Stomach (tissue), 9 donors: Measurements from ENCODE around the gene SPRR1A. TPM values are rescaled to one million over a fixed set of nuclear protein-coding genes. Genes with fewer than 3 reads are reported as not detected.

ENCODE experiments used
- DNase-seq, 2 donors: peaks; one replicate each; pipeline versions ENCODE4 v3.0.0 to v3.0.0-alpha.2; 2013 to 2019
- H3K27ac ChIP-seq, 5 donors: fragments of 200-600 bp in 4 of 5; sonication (generic) in 4 of 5; one replicate each; pipeline ENCODE4 v1.5.1; 2013 to 2019; ENCODE audit warnings: mild to moderate bottlenecking in 1 of 5, moderate library complexity in 1 of 5
- H3K27me3 ChIP-seq, 3 donors: fragments of 200-600 bp; sonication (generic); one replicate each; pipeline ENCODE4 v1.5.1; 2017 to 2019; ENCODE audit warnings: mixed run types in 1 of 3
- H3K36me3 ChIP-seq, 4 donors: fragments of 200-600 bp; sonication (generic); 1 replicate in 3 of 4; 2 replicates in 1 of 4; pipeline ENCODE4 v1.5.1; 2016 to 2019
- H3K4me1 ChIP-seq, 4 donors: fragments of 200-600 bp; sonication (generic); one replicate each; pipeline ENCODE4 v1.5.1; 2016 to 2019
- H3K4me3 ChIP-seq, 4 donors: fragments of 200-600 bp; sonication (generic) in 3 of 4; one replicate each; pipeline ENCODE4 v1.5.1; 2016 to 2019; ENCODE audit warnings: mild to moderate bottlenecking in 1 of 4
- H3K9me3 ChIP-seq, 4 donors: fragments of 200-600 bp; sonication (generic); one replicate each; pipeline ENCODE4 v1.5.1; 2016 to 2019
- CTCF ChIP-seq, 7 experiments: fragments of 450-650 bp in 4 of 7; fragments of 200-600 bp in 3 of 7; sonication (generic) in 3 of 7; IDR thresholded peaks; one replicate each; pipeline ENCODE4 v1.5.1; 2016 to 2019; ENCODE audit warnings: antibody characterized with exemption in 7 of 7, control low read depth in 2 of 7, mild to moderate bottlenecking in 1 of 7
- EP300 ChIP-seq: sonication (generic); formaldehyde crosslinking; IDR thresholded peaks from one replicate; pipeline ENCODE4 v1.6.1; 2017; ENCODE audit warnings: antibody characterized with exemption
- POLR2A ChIP-seq, 4 donors: fragments of 450-650 bp; IDR thresholded peaks; one replicate each; pipeline ENCODE4 v1.6.1; 2016; ENCODE audit warnings: antibody characterized with exemption in 4 of 4, control low read depth in 2 of 4, mild to moderate bottlenecking in 1 of 4, moderate library complexity in 1 of 4
- POLR2AphosphoS5 ChIP-seq, 3 donors: sonication (generic); formaldehyde crosslinking; IDR thresholded peaks; one replicate each; pipeline ENCODE4 v1.6.1; 2016; ENCODE audit warnings: antibody characterized with exemption in 3 of 3
- WGBS, 5 donors: extraction: QIAGEN DNeasy Blood & Tissue Kit in 3 of 5; methylation state at CpG; one replicate each; pipeline versions ENCODE4 v1.1.5 to v1.1.7; 2013 to 2018; 5-methylcytosine and 5-hydroxymethylcytosine counted together
- intact Hi-C: fragments of 100-400 bp; cut with DNase I; formaldehyde crosslinking; loops from one replicate; pipeline ENCODE4 v1.15.1; 2023; ENCODE audit warnings: low total_unique reads
- polyA plus RNA-seq, 3 donors: library from polyadenylated mRNA; stranded (reverse); fragments of 200-250 nt; gene quantifications; one replicate each; pipeline ENCODE4 v1.2.3, GENCODE V29; 2013
- small RNA-seq, 4 donors: library from RNA; depleted of rRNA; stranded (forward); fragments of <200 nt; gene quantifications; one replicate each; pipeline ENCODE3, GENCODE V24; 2016
- total RNA-seq, 5 donors: library from RNA; depleted of rRNA; stranded (reverse); fragments of >200 nt; gene quantifications; one replicate each; pipeline versions ENCODE4 v1.1.0 to v1.2.3, GENCODE V29; 2014 to 2016
- donor health status: healthy with polysubstance abuse.
- donor health status: Bipolar disorder and iron deficiency.
- donor health status: healthy.

SPRR1A gene
- total and polyA plus RNA-seq, 8 donors, result 123 TPM; not detected in 7

- no peak overlapping the region for H3K4me3 ChIP-seq
- TF ChIP-seq POLR2AphosphoS5 (IDR thresholded peaks at IDR 0.05) (no peak), EP300 (no peak), POLR2A (IDR thresholded peaks at IDR 0.05) (no peak), CTCF (IDR thresholded peaks at IDR 0.05) (no peak)
- intact Hi-C loops, result no loop called here
- H3K9me3 ChIP-seq, result no peaks in the 10 kb centered on the region
- no peak overlapping the region for H3K27ac ChIP-seq
- H3K27me3 ChIP-seq, result no peaks in the 10 kb centered on the region
- 28 to 61% (median 48%) methylated on average over 3 of the region's 3 CpGs for WGBS, 5 donors
- no peaks in the 10 kb centered on the region for H3K4me1 ChIP-seq
- DNase-seq, result peak in 1 of 2 donors; percentile 58
- H3K36me3 ChIP-seq, result no peaks in the 10 kb centered on the region
Measured at GRCh38 chr1:153032677-153033308, 48.9 kb downstream of the SPRR1A start.

GRCh38 chr1:153035211-153035610 lies 51.3 kb downstream of the SPRR1A start:
- DNase-seq, result no peak
- no peak overlapping the region for H3K27ac ChIP-seq
- no peaks in the 10 kb centered on the region for H3K4me1 ChIP-seq
- no peak overlapping the region for H3K4me3 ChIP-seq
- WGBS, 5 donors, result 53 to 81% (median 77%) methylated on average over 1 of the region's 1 CpG
- H3K9me3 ChIP-seq, result no peaks in the 10 kb centered on the region
- no peaks in the 10 kb centered on the region for H3K27me3 ChIP-seq
- intact Hi-C loops, result no loop called here
- no peaks in the 10 kb centered on the region for H3K36me3 ChIP-seq
- TF ChIP-seq EP300 (no peak), POLR2AphosphoS5 (IDR thresholded peaks at IDR 0.05) (no peak), CTCF (IDR thresholded peaks at IDR 0.05) (no peak), POLR2A (IDR thresholded peaks at IDR 0.05) (no peak)

Small RNA genes lying within 50 kb of the gene (small RNA-seq; reads per million reads assigned to genes)
- 0 reads per million in 4 donors for gene AL356867.1
- gene RF00322, result 0 reads per million in 4 donors
- 0 reads per million in 4 donors for gene SPRR1A

Other genes starting within 250 kb of the SPRR1A start
- gene KPRP, start 226.1 kb upstream of the SPRR1A start, total RNA-seq, result not detected
- gene KPRP, start 226.1 kb upstream of the SPRR1A start, polyA plus RNA-seq, result under 1 TPM in 1 of 3 donors, not detected in 2; 0.30 TPM
- not detected for gene LCE1F, start 208.9 kb upstream of the SPRR1A start, total RNA-seq
- gene LCE1F, start 208.9 kb upstream of the SPRR1A start, polyA plus RNA-seq, result not detected
- not detected for gene LCE1E, start 197.8 kb upstream of the SPRR1A start, total RNA-seq
- gene LCE1E, start 197.8 kb upstream of the SPRR1A start, polyA plus RNA-seq, result not detected
- not detected for gene LCE1D, start 187.4 kb upstream of the SPRR1A start, total RNA-seq
- not detected for gene LCE1D, start 187.4 kb upstream of the SPRR1A start, polyA plus RNA-seq
- gene LCE1C, start 177.4 kb upstream of the SPRR1A start, total RNA-seq, result not detected
- under 1 TPM in 1 of 3 donors, not detected in 2; 0.23 TPM for gene LCE1C, start 177.4 kb upstream of the SPRR1A start, polyA plus RNA-seq
- not detected for gene LCE1B, start 172.1 kb upstream of the SPRR1A start, total RNA-seq
- not detected for gene LCE1B, start 172.1 kb upstream of the SPRR1A start, polyA plus RNA-seq
- not detected for gene LCE1A, start 156.6 kb upstream of the SPRR1A start, total RNA-seq
- not detected for gene LCE1A, start 156.6 kb upstream of the SPRR1A start, polyA plus RNA-seq
- gene LCE6A, start 141.2 kb upstream of the SPRR1A start, total RNA-seq, result not detected
- not detected for gene LCE6A, start 141.2 kb upstream of the SPRR1A start, polyA plus RNA-seq
- not detected for gene LCE7A, start 124.1 kb upstream of the SPRR1A start, total RNA-seq
- gene LCE7A, start 124.1 kb upstream of the SPRR1A start, polyA plus RNA-seq, result not detected
- gene SMCP, start 105.8 kb upstream of the SPRR1A start, total RNA-seq, result not detected
- not detected for gene SMCP, start 105.8 kb upstream of the SPRR1A start, polyA plus RNA-seq
- not detected for gene IVL, start 75.5 kb upstream of the SPRR1A start, total RNA-seq
- 10 to 100 TPM in 1 of 3 donors, not detected in 2; 11.5 TPM for gene IVL, start 75.5 kb upstream of the SPRR1A start, polyA plus RNA-seq
- gene SPRR5, start 36.9 kb upstream of the SPRR1A start, total RNA-seq, result not detected
- gene SPRR5, start 36.9 kb upstream of the SPRR1A start, polyA plus RNA-seq, result 1 to 10 TPM in 1 of 3 donors, not detected in 2; 1.0 TPM
- not detected for gene SPRR4, start 13.4 kb upstream of the SPRR1A start, total RNA-seq
- not detected for gene SPRR4, start 13.4 kb upstream of the SPRR1A start, polyA plus RNA-seq
- 1 to 10 TPM in 1 of 5 donors, not detected in 4; 3.1 TPM for gene SPRR3, start 17.7 kb downstream of the SPRR1A start, total RNA-seq
- 100 to 1,000 TPM in 1 of 3 donors, 10 to 100 TPM in 1, not detected in 1; 12.8 to 932 TPM for gene SPRR3, start 17.7 kb downstream of the SPRR1A start, polyA plus RNA-seq
- not detected for gene SPRR1B, start 47.1 kb downstream of the SPRR1A start, total RNA-seq
- 100 to 1,000 TPM in 1 of 3 donors, 1 to 10 TPM in 1, not detected in 1; 6.1 to 122 TPM for gene SPRR1B, start 47.1 kb downstream of the SPRR1A start, polyA plus RNA-seq
- not detected for gene SPRR2D, start 57.0 kb downstream of the SPRR1A start, total RNA-seq
- gene SPRR2D, start 57.0 kb downstream of the SPRR1A start, polyA plus RNA-seq, result 10 to 100 TPM in 1 of 3 donors, not detected in 2; 68.2 TPM
- not detected for gene SPRR2A, start 73.4 kb downstream of the SPRR1A start, total RNA-seq
- 100 to 1,000 TPM in 1 of 3 donors, 1 to 10 TPM in 2; 1.9 to 190 (median 2.7) TPM for gene SPRR2A, start 73.4 kb downstream of the SPRR1A start, polyA plus RNA-seq
- not detected for gene SPRR2B, start 87.5 kb downstream of the SPRR1A start, total RNA-seq
- under 1 TPM in 1 of 3 donors, not detected in 2; 0.55 TPM for gene SPRR2B, start 87.5 kb downstream of the SPRR1A start, polyA plus RNA-seq
- gene SPRR2E, start 110.4 kb downstream of the SPRR1A start, total RNA-seq, result 10 to 100 TPM in 1 of 5 donors, not detected in 4; 54.8 TPM
- 10 to 100 TPM in 1 of 3 donors, not detected in 2; 27.4 TPM for gene SPRR2E, start 110.4 kb downstream of the SPRR1A start, polyA plus RNA-seq
- gene SPRR2F, start 129.4 kb downstream of the SPRR1A start, total RNA-seq, result not detected
- gene SPRR2F, start 129.4 kb downstream of the SPRR1A start, polyA plus RNA-seq, result 10 to 100 TPM in 1 of 3 donors, 1 to 10 TPM in 1, under 1 TPM in 1; 0.62 to 11.5 (median 1.5) TPM
- not detected for gene SPRR2G, start 166.8 kb downstream of the SPRR1A start, total RNA-seq
- under 1 TPM in 1 of 3 donors, not detected in 2; 0.75 TPM for gene SPRR2G, start 166.8 kb downstream of the SPRR1A start, polyA plus RNA-seq
- not detected for gene LELP1, start 219.3 kb downstream of the SPRR1A start, total RNA-seq
- gene LELP1, start 219.3 kb downstream of the SPRR1A start, polyA plus RNA-seq, result not detected
- gene PRR9, start 233.5 kb downstream of the SPRR1A start, total RNA-seq, result not detected
- not detected for gene PRR9, start 233.5 kb downstream of the SPRR1A start, polyA plus RNA-seq